ENCODE measurements around the gene RAB26. TPM values are rescaled to one million over a fixed set of nuclear protein-coding genes. Genes with fewer than 3 reads are reported as not detected.
A peak's percentile ranks its signal among the peaks of the same experiment; 100 is the strongest.

RAB26 gene
- total RNA-seq, 2 donors from 2014 or later = 0.21 to 0.57 TPM

- H3K4me1 Mint-ChIP-seq = peaks cover 4% of the 10 kb centered on the region
- ATAC-seq = no peak
- H3K36me3 Mint-ChIP-seq (ENCODE audit: low read depth) = no peaks in the 10 kb centered on the region
- no peak overlapping the region for H3K4me3 Mint-ChIP-seq
- H3K9me3 ChIP-seq (ENCODE audit: control insufficient read depth, low read length, poor library complexity, severe bottlenecking) = no peaks in the 10 kb centered on the region
- DNase-seq = no peak
- no peaks in the 10 kb centered on the region for H3K27me3 Mint-ChIP-seq
- H3K27ac Mint-ChIP-seq = no peak overlapping the region
Measured at GRCh38 chr16:2187212-2187611, 38.8 kb downstream of the RAB26 start.

- no peak overlapping the region for H3K27ac Mint-ChIP-seq
- H3K9me3 ChIP-seq (ENCODE audit: control insufficient read depth, low read length, poor library complexity, severe bottlenecking) = no peaks in the 10 kb centered on the region
- no peaks in the 10 kb centered on the region for H3K27me3 Mint-ChIP-seq
- no peaks in the 10 kb centered on the region for H3K36me3 Mint-ChIP-seq (ENCODE audit: low read depth)
- no peak overlapping the region for H3K4me3 Mint-ChIP-seq
- no peak for DNase-seq
- peaks cover 2% of the 10 kb centered on the region for H3K4me1 Mint-ChIP-seq
- ATAC-seq = no peak
Measured at GRCh38 chr16:2188395-2188794, 40.0 kb downstream of the RAB26 start.

- Mint-ChIP-seq H3K36me3 (ENCODE audit: low read depth) (no peaks in the 10 kb centered on the region), H3K4me1 (peaks cover 1% of the 10 kb centered on the region), H3K4me3 (no peak overlapping the region), H3K27me3 (no peaks in the 10 kb centered on the region), H3K27ac (no peak overlapping the region)
- ATAC-seq (no peak), DNase-seq (no peak)
- H3K9me3 ChIP-seq (ENCODE audit: control insufficient read depth, low read length, poor library complexity, severe bottlenecking) = no peaks in the 10 kb centered on the region
Measured at GRCh38 chr16:2189252-2189893, 40.9 kb downstream of the RAB26 start.

- Mint-ChIP-seq H3K36me3 (ENCODE audit: low read depth) (no peaks in the 10 kb centered on the region), H3K4me1 (peaks cover 4% of the 10 kb centered on the region), H3K27ac (no peak overlapping the region), H3K4me3 (no peak overlapping the region), H3K27me3 (peaks cover 7% of the 10 kb centered on the region)
- DNase-seq = no peak
- H3K9me3 ChIP-seq (ENCODE audit: control insufficient read depth, low read length, poor library complexity, severe bottlenecking) = no peaks in the 10 kb centered on the region
- ATAC-seq = no peak
Measured at GRCh38 chr16:2190002-2190658, 41.7 kb downstream of the RAB26 start.

- no peak overlapping the region for H3K4me3 Mint-ChIP-seq
- no peak for DNase-seq
- ATAC-seq = no peak
- no peaks in the 10 kb centered on the region for H3K36me3 Mint-ChIP-seq (ENCODE audit: low read depth)
- H3K27me3 Mint-ChIP-seq = peaks cover 10% of the 10 kb centered on the region
- H3K4me1 Mint-ChIP-seq = peaks cover 4% of the 10 kb centered on the region
- no peak overlapping the region for H3K27ac Mint-ChIP-seq
- no peaks in the 10 kb centered on the region for H3K9me3 ChIP-seq (ENCODE audit: control insufficient read depth, low read length, poor library complexity, severe bottlenecking)
Measured at GRCh38 chr16:2190659-2191445, 42.4 kb downstream of the RAB26 start.

- Mint-ChIP-seq H3K27me3 (peaks cover 10% of the 10 kb centered on the region), H3K4me1 (peaks cover 4% of the 10 kb centered on the region), H3K27ac (no peak overlapping the region), H3K36me3 (ENCODE audit: low read depth) (no peaks in the 10 kb centered on the region), H3K4me3 (no peak overlapping the region)
- ATAC-seq (no peak), DNase-seq (no peak)
- no peaks in the 10 kb centered on the region for H3K9me3 ChIP-seq (ENCODE audit: control insufficient read depth, low read length, poor library complexity, severe bottlenecking)
Measured at GRCh38 chr16:2191446-2191706, 43.0 kb downstream of the RAB26 start.

- H3K4me3 Mint-ChIP-seq = peak overlapping the region; percentile 63
- no peak overlapping the region for H3K27ac Mint-ChIP-seq
- no peaks in the 10 kb centered on the region for H3K36me3 Mint-ChIP-seq (ENCODE audit: low read depth)
- DNase-seq (no peak), ATAC-seq (no peak)
- no peaks in the 10 kb centered on the region for H3K9me3 ChIP-seq (ENCODE audit: control insufficient read depth, low read length, poor library complexity, severe bottlenecking)
- peaks cover 29% of the 10 kb centered on the region for H3K27me3 Mint-ChIP-seq
- H3K4me1 Mint-ChIP-seq = peaks cover 6% of the 10 kb centered on the region
Measured at GRCh38 chr16:2194166-2194834, 45.9 kb downstream of the RAB26 start.

- peaks cover 29% of the 10 kb centered on the region for H3K27me3 Mint-ChIP-seq
- H3K36me3 Mint-ChIP-seq (ENCODE audit: low read depth) = no peaks in the 10 kb centered on the region
- no peak overlapping the region for H3K27ac Mint-ChIP-seq
- DNase-seq (peak in 1 of 3 donors; percentile 23), ATAC-seq (peak; percentile 73)
- H3K4me3 Mint-ChIP-seq = peak overlapping the region; percentile 63
- H3K4me1 Mint-ChIP-seq = peaks cover 6% of the 10 kb centered on the region
- H3K9me3 ChIP-seq (ENCODE audit: control insufficient read depth, low read length, poor library complexity, severe bottlenecking) = no peaks in the 10 kb centered on the region
Measured at GRCh38 chr16:2194852-2195321, 46.5 kb downstream of the RAB26 start.

- H3K36me3 Mint-ChIP-seq (ENCODE audit: low read depth) = no peaks in the 10 kb centered on the region
- no peak overlapping the region for H3K27ac Mint-ChIP-seq
- no peaks in the 10 kb centered on the region for H3K9me3 ChIP-seq (ENCODE audit: control insufficient read depth, low read length, poor library complexity, severe bottlenecking)
- peak overlapping the region; percentile 57 for H3K4me3 Mint-ChIP-seq
- DNase-seq = no peak
- peak; percentile 34 for ATAC-seq
- H3K27me3 Mint-ChIP-seq = peaks cover 29% of the 10 kb centered on the region
- H3K4me1 Mint-ChIP-seq = peaks cover 6% of the 10 kb centered on the region
Measured at GRCh38 chr16:2195322-2196161, 47.1 kb downstream of the RAB26 start.

- Mint-ChIP-seq H3K4me3 (peak within 1 kb of the TSS; percentile 65), H3K27me3 (peaks cover 29% of the 10 kb centered on the region), H3K27ac (no peak within 1 kb of the TSS), H3K4me1 (peaks cover 6% of the 10 kb centered on the region), H3K36me3 (ENCODE audit: low read depth) (no peaks in the 10 kb centered on the region)
- peak; percentile 55 for ATAC-seq
- H3K9me3 ChIP-seq (ENCODE audit: control insufficient read depth, low read length, poor library complexity, severe bottlenecking) = no peaks in the 10 kb centered on the region
- DNase-seq = peak in 1 of 3 donors; percentile 19
Measured at GRCh38 chr16:2196162-2196980, 47.9 kb downstream of the RAB26 start, which contains the start of gene CASKIN1. Gene CASKIN1 (minus strand): TSS chr16:2196605. CDS start chr16:2196432, 173 bp downstream.

GRCh38 chr16:2196981-2197511 is 48.6 kb downstream of the RAB26 start:
- no peak for DNase-seq
- H3K4me3 Mint-ChIP-seq = peak overlapping the region; percentile 64
- H3K27ac Mint-ChIP-seq = no peak overlapping the region
- peaks cover 6% of the 10 kb centered on the region for H3K4me1 Mint-ChIP-seq
- H3K27me3 Mint-ChIP-seq = peaks cover 29% of the 10 kb centered on the region
- no peaks in the 10 kb centered on the region for H3K36me3 Mint-ChIP-seq (ENCODE audit: low read depth)
- no peaks in the 10 kb centered on the region for H3K9me3 ChIP-seq (ENCODE audit: control insufficient read depth, low read length, poor library complexity, severe bottlenecking)
- ATAC-seq = no peak

- Mint-ChIP-seq H3K27me3 (peaks cover 29% of the 10 kb centered on the region), H3K4me3 (peak overlapping the region; percentile 64), H3K27ac (no peak overlapping the region), H3K4me1 (peaks cover 6% of the 10 kb centered on the region), H3K36me3 (ENCODE audit: low read depth) (no peaks in the 10 kb centered on the region)
- ATAC-seq (no peak), DNase-seq (no peak)
- no peaks in the 10 kb centered on the region for H3K9me3 ChIP-seq (ENCODE audit: control insufficient read depth, low read length, poor library complexity, severe bottlenecking)
Measured at GRCh38 chr16:2197765-2198164, 49.3 kb downstream of the RAB26 start.

Data from T-helper 17 cell (primary cell).